ENCODE data around the gene FSD2.
"Not testable (repeated sequence)": the region's sequence is repeated elsewhere in the genome, so short reads cannot be mapped to it uniquely, and the experiment has no call there.

Gene FSD2

GRCh38 chr15:82831894-82832600 is 26.2 kb upstream of the FSD2 start:
- DNase-seq (ENCODE audit: low read depth), result no peak
- no peak for TF ChIP-seq CTCF (IDR thresholded peaks at IDR 0.05; ENCODE audit: insufficient read depth, low read depth, low read length, missing control alignments)
- no peak overlapping the region for H3K4me3 ChIP-seq (ENCODE audit: low read depth, low read length)

- peak; percentile 86 for DNase-seq (ENCODE audit: low read depth)
- H3K4me3 ChIP-seq (ENCODE audit: low read depth, low read length), result no peak overlapping the region
- TF ChIP-seq CTCF (IDR thresholded peaks at IDR 0.05; ENCODE audit: insufficient read depth, low read depth, low read length, missing control alignments), result no peak
Measured at GRCh38 chr15:82830427-82831173, 24.7 kb upstream of the FSD2 start.

- TF ChIP-seq CTCF (IDR thresholded peaks at IDR 0.05; ENCODE audit: insufficient read depth, low read depth, low read length, missing control alignments), result no peak
- no peak for DNase-seq (ENCODE audit: low read depth)
- H3K4me3 ChIP-seq (ENCODE audit: low read depth, low read length), result no peak overlapping the region
Measured at GRCh38 chr15:82829234-82829633, 23.4 kb upstream of the FSD2 start.

- TF ChIP-seq CTCF (IDR thresholded peaks at IDR 0.05; ENCODE audit: insufficient read depth, low read depth, low read length, missing control alignments), result no peak
- no peak for DNase-seq (ENCODE audit: low read depth)
- H3K4me3 ChIP-seq (ENCODE audit: low read depth, low read length), result no peak overlapping the region
Measured at GRCh38 chr15:82828075-82828474, 22.2 kb upstream of the FSD2 start.

GRCh38 chr15:82823049-82823448 is 17.2 kb upstream of the FSD2 start:
- DNase-seq (ENCODE audit: low read depth), result no peak
- TF ChIP-seq CTCF (IDR thresholded peaks at IDR 0.05; ENCODE audit: insufficient read depth, low read depth, low read length, missing control alignments), result no peak
- no peak overlapping the region for H3K4me3 ChIP-seq (ENCODE audit: low read depth, low read length)

GRCh38 chr15:82821851-82822250 is 16.0 kb upstream of the FSD2 start:
- DNase-seq (ENCODE audit: low read depth); H3K4me3 ChIP-seq (ENCODE audit: low read depth, low read length): not testable (repeated sequence)

GRCh38 chr15:82821396-82821795 is 15.5 kb upstream of the FSD2 start:
- H3K4me3 ChIP-seq (ENCODE audit: low read depth, low read length); DNase-seq (ENCODE audit: low read depth): not testable (repeated sequence)

- TF ChIP-seq CTCF (IDR thresholded peaks at IDR 0.05; ENCODE audit: insufficient read depth, low read depth, low read length, missing control alignments), result no peak
- DNase-seq (ENCODE audit: low read depth), result no peak
- no peak overlapping the region for H3K4me3 ChIP-seq (ENCODE audit: low read depth, low read length)
Measured at GRCh38 chr15:82820128-82820527, 14.3 kb upstream of the FSD2 start.

All from GM12865 (cell line).